ENCODE data around the gene DVL2. TPM values are rescaled to one million over a fixed set of nuclear protein-coding genes. Genes with fewer than 3 reads are reported as not detected.

Gene DVL2
- total RNA-seq, 1 donor from 2014 or later, result 32.7 TPM

DNA sequence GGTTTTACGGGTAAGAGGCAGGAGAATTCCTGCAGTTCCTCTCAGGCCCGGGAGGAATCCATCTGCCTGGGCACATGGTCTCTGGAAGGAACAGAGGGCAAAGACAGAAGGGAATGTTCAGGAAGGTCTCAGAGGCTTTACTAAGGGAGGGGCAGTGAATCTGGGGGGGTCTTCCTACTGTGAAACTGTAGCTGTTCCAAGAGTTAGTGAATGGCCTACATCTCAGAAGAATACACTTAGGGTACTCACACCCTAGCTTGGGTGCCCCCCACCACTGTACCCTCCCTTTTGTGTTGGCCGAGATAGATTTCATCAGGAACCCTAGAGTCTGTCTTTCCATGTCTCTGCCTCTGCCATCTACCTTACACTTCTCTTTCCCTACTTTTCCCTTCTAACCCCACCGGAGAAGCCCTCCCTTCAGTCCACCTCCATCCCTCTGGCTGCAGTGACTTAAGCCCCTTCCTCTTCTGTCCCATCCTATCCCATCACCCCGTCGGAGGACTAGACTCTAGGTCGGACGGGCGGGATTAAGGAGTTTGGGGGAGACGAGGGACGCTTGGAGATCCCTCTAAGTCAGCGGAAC, 15.0 kb downstream of the DVL2 start:
- ATAC-seq, result no peak

DNA sequence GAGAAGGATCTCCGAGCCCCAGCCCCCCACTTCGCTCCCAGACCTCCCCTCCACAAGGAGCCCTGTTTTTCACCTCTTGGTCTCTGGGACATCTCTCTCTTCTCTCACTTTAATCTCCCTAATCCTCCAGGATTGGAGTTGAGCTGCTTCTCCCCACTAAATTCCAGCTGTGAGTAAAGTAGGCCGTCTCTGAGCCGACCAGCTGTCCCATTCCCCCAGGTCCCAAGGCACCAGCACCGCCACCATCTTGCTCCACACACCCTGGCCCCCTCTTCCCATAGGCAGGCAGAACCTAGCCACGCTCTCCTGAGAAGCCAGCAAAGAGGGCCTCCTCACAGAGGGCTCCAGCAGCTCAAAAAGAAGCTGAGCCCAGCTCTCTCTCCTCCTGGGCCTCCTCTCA, 15.6 kb downstream of the DVL2 start:
- ATAC-seq, result no peak

GRCh38 chr17:7218166-7218565, 16.2 kb downstream of the DVL2 start:
- ATAC-seq, result no peak

DNA sequence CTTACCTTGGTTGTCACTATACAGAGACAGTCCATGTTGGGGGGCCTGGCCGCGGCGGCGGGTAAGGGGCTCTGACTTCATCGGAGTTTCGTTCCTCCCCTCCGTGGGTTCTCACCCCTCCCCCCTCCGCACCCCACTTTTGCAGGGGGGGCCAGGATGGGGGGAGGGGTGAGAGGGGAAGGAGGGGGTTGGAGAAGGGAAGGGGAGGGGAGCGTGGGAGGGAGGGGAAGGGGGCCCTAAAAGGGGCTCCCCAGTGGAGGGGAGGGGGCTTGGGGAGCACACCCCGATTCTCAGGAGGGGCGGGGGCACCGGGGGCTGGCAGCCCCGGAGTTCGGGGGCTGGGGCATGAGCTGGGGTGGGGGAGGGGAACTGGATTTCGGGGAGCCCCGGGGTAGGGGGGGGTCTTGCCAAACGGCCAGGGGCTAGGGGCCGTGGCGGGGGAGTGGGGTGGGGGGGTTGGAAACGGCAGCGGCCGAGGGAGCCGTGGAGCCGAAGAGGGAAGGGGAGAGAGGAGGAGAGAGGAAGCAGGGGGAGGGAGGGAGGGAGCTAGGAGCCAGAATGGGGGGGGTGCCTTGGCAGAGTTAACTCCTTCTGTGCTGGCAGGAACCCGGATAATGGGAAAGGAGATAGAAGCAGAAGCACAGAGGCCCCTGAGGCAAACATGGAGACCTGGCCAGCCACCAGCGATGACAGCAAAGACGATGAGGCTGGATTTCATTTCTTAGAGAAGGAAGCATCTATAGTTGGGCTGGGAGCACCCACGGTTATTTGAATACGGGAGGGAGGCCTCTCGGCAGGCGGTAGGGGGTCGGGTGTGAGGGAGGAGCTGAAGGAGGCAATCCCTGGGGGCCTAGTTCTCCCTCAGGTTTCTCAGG, 17.0 kb downstream of the DVL2 start:
- no peak for ATAC-seq

- no peak for ATAC-seq
Observed at GRCh38 chr17:7216242-7217112, 17.8 kb downstream of the DVL2 start.

DNA sequence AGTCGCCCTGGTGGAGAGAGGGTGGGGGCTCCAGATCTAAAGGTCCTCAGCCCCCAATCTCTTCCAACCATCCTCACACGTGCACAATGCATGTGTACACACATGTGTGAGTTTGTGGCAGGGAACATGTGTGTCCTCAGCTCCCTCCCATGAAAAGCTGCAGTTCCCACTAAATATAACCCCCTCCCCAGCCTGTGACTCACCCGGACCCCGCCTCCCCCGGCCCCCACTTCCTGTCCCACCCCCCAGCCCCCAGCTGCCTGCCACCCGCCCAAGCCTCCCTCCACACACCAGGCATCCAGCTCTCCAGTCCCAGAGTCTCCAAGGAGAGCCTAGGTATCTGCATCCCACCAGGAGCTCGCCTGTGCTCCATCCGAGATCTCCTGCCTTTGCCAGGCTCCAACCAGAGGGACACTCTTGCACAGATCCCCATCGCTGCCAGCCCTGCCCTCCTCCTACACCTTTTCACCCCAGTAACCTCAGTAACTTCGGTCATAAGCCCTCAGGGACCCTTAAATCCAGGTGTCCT, 18.6 kb downstream of the DVL2 start:
- no peak for ATAC-seq

- no peak for ATAC-seq
Observed at GRCh38 chr17:7215136-7215638, 19.1 kb downstream of the DVL2 start.

- ATAC-seq, result peak; percentile 81
Observed at GRCh38 chr17:7214300-7215135, 19.8 kb downstream of the DVL2 start.

GRCh38 chr17:7213895-7214299, 20.4 kb downstream of the DVL2 start:
- peak; percentile 0 for ATAC-seq

DNA sequence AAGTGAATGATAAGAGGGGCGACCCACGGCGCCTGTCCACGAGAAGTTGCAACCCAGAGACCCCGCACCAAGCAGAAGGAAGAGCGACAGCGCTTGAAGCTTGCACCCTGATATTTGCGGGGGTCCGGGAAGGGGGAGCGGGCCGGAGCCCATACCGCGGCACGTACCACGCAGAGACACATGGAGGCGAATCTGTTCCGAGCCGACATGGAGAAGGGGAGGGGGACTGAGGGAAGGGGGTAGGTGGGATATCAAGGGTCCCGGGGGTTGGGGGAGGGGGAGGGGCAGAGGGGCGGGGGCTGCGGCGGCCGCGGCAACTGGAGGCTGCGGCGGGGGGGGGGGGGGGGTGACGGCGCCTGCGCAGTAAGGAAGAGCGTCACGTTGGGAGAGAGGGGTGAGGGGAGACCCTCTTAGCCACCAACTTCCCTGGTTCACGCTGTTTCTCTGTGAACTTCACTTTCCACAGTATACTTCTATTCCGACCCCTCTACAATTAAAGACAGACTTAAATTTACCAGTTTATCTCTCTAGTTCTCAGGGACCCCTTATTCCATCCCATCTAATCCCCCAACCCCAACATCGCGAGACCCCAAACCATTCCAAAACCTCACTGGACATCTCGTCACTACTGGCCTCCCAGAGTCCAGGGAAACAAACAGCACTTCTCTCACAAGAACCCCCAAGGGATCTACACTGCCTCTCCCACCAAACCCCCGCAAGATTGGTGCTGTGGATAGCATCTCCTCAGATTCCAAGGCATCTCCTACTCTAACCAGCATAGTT, 22.6 kb downstream of the DVL2 start:
- ATAC-seq, result no peak

DNA sequence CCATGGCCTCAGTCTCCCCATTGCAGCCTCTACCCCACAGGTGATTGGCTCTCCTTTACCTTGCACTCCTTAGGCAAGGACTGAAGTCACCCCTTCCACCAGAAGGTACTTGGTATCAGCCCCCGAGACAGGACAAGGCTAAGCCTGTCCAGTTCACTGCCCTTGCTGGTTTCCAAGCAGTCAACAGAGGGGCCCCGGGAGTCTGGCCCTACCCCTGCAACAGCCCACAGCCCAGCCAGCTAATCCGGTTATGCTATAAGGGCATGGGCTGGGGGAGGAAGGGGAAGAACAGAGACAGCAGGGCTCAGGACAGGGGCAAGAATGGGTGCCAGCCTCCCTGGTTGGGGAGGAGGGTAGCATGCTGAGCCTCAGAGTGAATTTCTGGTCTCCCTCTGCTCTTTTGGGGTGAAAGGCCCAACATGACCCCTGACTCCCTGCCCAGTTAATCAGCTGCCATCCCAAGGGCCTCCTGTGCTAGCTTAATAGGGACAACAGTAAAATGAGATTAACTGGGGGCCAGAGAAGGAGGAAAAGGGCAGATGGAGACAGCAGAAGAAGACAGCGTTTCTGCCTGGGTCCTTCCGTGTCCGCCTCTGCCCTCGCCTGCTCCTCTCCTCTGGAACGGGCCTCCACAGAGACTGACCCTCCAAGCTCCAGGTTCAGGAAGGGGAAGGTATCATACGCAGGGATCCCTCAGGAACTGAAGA, 25.4 kb downstream of the DVL2 start:
- ATAC-seq, result no peak

DNA sequence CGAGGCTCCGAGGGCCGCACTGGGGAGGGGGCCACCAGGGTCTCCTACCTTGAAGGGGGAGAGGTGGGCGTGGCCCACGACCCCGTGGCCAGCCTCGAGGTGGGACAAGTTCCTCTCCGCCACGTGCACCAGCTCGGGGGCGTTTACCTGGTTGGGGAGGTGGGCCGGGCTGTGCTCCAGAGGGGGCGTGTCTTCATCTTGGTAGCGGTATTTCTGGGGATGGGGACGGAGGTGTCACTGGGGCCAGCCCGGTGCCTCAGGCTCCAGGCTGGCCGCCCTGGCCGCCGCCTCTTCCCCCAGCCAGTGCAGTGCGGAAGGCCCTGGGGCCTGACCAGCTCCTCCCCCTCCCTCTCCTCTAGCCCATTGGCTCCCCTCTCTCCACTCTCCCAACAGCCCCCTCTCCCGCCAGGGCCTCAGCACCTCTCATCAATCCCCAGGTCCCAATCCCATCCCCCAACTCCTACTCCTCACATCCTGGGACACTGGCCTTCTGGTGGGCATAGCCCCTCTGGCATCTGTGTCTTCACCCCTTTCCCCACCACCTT, 26.2 kb downstream of the DVL2 start:
- no peak for ATAC-seq

DNA sequence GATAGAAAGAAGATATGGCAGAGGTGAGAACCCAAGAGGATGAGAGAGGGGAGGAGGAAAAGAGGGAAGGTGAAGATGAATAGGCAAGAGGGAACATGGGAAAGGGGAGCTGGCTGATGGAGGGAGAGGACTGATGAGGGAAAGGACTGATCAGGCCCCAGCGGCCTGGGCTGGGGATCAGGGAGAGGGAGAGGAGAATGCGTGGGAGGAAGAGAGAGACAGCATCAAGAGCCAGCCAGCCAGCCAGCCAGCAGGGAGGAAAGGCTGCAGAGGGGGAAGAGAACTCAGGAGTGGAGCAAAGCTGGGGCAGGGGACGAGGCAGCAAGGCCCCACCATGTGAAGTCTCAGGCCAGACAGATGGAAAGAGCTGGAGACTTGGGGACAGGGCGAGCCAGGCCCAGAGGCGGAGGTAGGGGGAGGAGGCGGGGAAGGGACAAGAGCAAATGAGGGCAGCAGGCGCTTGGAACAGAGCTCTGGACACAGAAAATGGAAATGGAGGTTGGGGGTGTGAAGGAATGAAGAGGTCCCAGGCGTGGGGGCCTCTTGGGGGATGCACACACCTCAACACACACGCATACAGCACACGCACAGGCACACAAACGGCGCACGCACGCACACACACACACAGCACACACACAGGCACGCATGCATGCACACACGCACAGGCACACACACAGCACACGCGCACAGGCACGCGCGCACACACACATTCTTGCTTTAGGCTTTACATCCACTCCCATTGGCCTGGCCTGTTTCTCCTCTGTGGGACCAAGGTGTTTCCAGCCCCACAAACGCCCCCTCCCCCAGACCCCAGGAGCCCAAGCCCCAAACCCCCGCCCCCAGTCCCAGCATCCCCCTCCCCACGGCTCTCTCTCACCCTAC, 27.0 kb downstream of the DVL2 start:
- no peak for ATAC-seq

DNA sequence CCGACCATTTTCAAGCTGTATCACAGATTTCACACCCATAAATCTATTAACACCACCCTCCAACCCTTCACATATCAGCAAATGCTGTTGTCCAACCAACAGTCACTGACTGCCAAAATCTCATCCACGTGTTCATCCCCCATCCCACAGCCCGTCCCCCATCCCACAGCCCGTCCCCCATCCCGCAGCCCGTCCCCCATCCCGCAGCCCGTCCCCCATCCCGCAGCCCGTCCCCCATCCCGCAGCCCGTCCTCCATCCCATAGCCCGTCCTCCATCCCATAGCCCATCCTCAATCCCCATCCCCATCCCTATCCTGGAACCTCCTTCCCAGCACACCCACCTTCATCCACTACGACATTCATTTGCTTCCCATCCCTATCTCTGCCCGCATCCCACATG, 28.8 kb downstream of the DVL2 start:
- ATAC-seq, result no peak

DNA sequence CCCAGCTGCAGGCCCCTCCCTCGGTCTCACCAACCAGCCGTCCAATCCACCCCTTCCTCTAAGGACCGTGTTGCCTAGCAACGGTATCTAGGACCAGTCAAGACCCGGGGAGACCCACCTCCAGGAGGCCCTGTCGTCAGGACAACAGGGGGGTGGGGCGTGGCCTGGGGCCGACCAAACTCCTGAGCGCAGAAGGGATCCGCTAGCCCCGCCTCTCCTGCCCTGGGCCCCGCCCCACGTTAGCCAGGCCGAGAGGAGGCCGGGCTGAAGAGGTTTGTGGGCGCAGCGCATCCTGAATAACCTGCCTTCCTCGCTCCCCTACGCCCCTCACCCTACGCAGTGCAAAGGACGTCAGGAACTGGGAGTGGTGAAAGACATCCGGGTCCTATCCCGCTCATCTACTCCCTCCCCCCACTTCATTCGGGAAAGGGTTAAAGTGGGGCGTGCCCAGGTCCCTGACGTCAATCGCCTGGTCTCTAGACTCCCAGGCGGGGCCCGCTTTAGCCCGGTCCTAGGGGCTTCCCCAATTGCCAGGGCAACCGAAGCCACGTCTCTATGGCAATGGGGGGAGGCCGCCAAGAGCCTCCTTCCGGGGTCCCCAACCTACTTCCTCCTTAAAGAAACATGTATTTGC, 29.4 kb downstream of the DVL2 start:
- ATAC-seq, result peak; percentile 71

DNA sequence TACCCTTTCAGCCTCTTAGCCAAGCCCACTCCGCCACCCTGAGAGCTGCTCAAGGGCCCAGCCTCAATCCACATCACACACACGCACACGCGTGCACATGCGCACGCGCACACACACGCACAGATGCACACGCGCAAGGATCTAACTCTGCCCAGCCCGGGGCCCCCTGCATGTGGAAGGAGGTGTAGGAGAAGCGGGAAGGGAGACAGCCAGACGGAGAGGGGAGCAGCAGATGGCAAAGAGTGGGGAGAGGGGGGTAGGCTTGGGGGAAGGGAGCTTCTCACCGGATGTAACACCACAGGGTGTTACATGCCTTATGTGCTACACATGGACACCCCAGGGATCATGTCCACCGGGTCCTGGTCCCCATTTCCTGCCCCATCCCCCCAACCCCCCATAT, 30.0 kb downstream of the DVL2 start:
- ATAC-seq, result peak; percentile 1

DNA sequence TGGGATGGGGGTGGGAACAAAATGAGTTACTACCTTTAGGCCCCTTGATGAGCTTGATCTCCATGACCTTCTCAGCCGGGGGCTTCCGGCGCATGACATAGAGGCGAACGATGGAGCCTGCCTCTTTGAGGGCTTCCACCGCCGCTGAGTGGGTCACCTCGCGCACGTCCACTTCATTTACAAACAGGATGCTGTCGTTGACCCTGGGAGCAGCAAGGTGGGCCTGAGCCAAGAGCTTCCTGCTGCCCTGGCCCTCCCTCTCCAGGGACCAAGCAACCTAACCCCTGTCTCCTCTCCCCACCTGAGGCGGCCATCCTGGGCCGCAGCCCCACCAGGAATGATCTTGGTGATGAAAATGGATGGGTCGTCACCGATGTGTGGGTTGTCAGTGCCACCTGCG, 30.9 kb downstream of the DVL2 start:
- ATAC-seq, result no peak

- ATAC-seq, result no peak
Observed at GRCh38 chr17:7196651-7197401, 37.5 kb downstream of the DVL2 start.
